HepG2 (cell line): ENCODE results near the gene DENND2D. TPM values are rescaled to one million over a fixed set of nuclear protein-coding genes. Genes with fewer than 3 reads are reported as not detected.
A peak's percentile ranks its signal among the peaks of the same experiment; 100 is the strongest.

Experiments used
- ATAC-seq: fragments of 200-7000 bp; cut with Tn5 transposase; 3 replicates; pipeline ENCODE4 v1.9.1; 2020; ENCODE audit warnings: mild to moderate bottlenecking, moderate library complexity
- BruUV-seq: library from RNA; stranded (reverse); fragments of 400-500 nt; replicated peaks from 2 replicates; lab custom pipeline; 2021; lab: Mats Ljungman, UMichigan
- CTCF ChIA-PET: fragments of 300-600 bp; formaldehyde crosslinking; extraction: SDS; loops from one replicate; lab custom pipeline; 2021; ENCODE audit warnings: low total read pairs, inconsistent platforms, low intra/inter-chr PET ratio; lab: Yijun Ruan, JAX
- POLR2A ChIA-PET: fragments of 350-600 bp; sonication (Branson Sonifier 250); formaldehyde crosslinking; loops from one replicate; lab custom pipeline; 2020; ENCODE audit warnings: antibody characterized with exemption, inconsistent platforms; lab: Yijun Ruan, JAX
- DNase-seq: peaks from one replicate; pipeline ENCODE4 v3.0.0-alpha.2; 2015; ENCODE audit warnings: low spot score
- FAIRE-seq: peaks from 3 replicates; lab custom pipeline; 2011; peaks lifted over from hg19 to GRCh38; lab: Jason Lieb, UNC
- H2AFZ ChIP-seq: one replicate; pipeline ENCODE4 v1.6.1; 2011; ENCODE audit warnings: low read length, inconsistent platforms
- H3K27ac ChIP-seq: fragments of 300-600 bp; 3 replicates; pipeline ENCODE4 v1.8.0; 2011; ENCODE audit warnings: mixed run types, mild to moderate bottlenecking, mixed read lengths, low read length, inconsistent platforms; ENCODE audit not compliant: insufficient read depth; ENCODE audit errors: extremely low read length
- H3K27me3 ChIP-seq, 2 experiments: fragments of 200-600 bp in 1 of 2; 2 replicates in 1 of 2; 3 replicates in 1 of 2; pipeline versions ENCODE4 v1.6.0 to v1.8.0; 2011; ENCODE audit warnings: low read length in 2 of 2, mild to moderate bottlenecking in 2 of 2, moderate library complexity in 2 of 2, inconsistent platforms in 1 of 2; ENCODE audit not compliant: insufficient read depth in 2 of 2, control insufficient read depth in 1 of 2
- H3K36me3 ChIP-seq, 2 experiments: fragments of 200-600 bp in 1 of 2; replicated peaks in 1 of 2; 2 replicates in 1 of 2; 3 replicates in 1 of 2; pipeline versions ENCODE4 v1.5.1 to v1.8.0; 2011; ENCODE audit warnings: low read length in 2 of 2, inconsistent platforms in 1 of 2; ENCODE audit not compliant: insufficient read depth in 2 of 2, control insufficient read depth in 1 of 2
- H3K4me1 ChIP-seq: 2 replicates; pipeline ENCODE4 v1.5.1; 2012; ENCODE audit warnings: low read length, inconsistent platforms; ENCODE audit not compliant: insufficient read depth
- H3K4me2 ChIP-seq: 2 replicates; pipeline ENCODE4 v1.6.0; 2011; ENCODE audit warnings: low read depth, low read length, inconsistent platforms
- H3K4me3 ChIP-seq, 3 experiments: fragments of 200-600 bp in 1 of 3; sonication (generic), shearing (Covaris generic) in 1 of 3; replicated peaks in 1 of 3; 2 replicates each; pipeline ENCODE4 v1.5.1; 2011 to 2016; ENCODE audit warnings: low read length in 3 of 3, inconsistent platforms in 2 of 3, low read depth in 2 of 3, mild to moderate bottlenecking in 2 of 3, control low read depth in 1 of 3, mixed read lengths in 1 of 3; ENCODE audit not compliant: insufficient read depth in 1 of 3
- H3K79me2 ChIP-seq: one replicate; pipeline ENCODE4 v1.6.1; 2011; ENCODE audit warnings: low read length, inconsistent platforms; ENCODE audit not compliant: insufficient read depth
- H3K9ac ChIP-seq: 2 replicates; pipeline ENCODE4 v1.6.0; 2011; ENCODE audit warnings: mild to moderate bottlenecking, low read depth, low read length, inconsistent platforms; ENCODE audit not compliant: insufficient read depth
- H3K9me3 ChIP-seq: 2 replicates; pipeline ENCODE4 v1.5.1; 2012; ENCODE audit warnings: mild to moderate bottlenecking, low read length
- H4K20me1 ChIP-seq: 2 replicates; pipeline ENCODE4 v1.6.0; 2011; ENCODE audit warnings: inconsistent platforms, mild to moderate bottlenecking, low read length, moderate library complexity; ENCODE audit not compliant: insufficient read depth
- CBX1 ChIP-seq: IDR thresholded peaks from one replicate; pipeline ENCODE4 v1.6.1; 2016; ENCODE audit warnings: antibody characterized with exemption, low read depth
- CC2D1A ChIP-seq: sonication (generic); formaldehyde crosslinking; IDR thresholded peaks from 2 replicates; pipeline ENCODE4 v1.8.1; 2023; ENCODE audit warnings: mild to moderate bottlenecking, missing genetic modification reagents
- CEBPB ChIP-seq: IDR thresholded peaks from 2 replicates; pipeline ENCODE4 v1.6.1; 2011; ENCODE audit warnings: low read depth, low read length, improper control_type of control experiment, borderline replicate concordance
- CREB1 ChIP-seq, 2 experiments: fragments of 450-650 bp in 1 of 2; IDR thresholded peaks; 2 replicates each; pipeline ENCODE4 v1.6.1; 2016 to 2017; ENCODE audit warnings: control low read depth in 1 of 2, mild to moderate bottlenecking in 1 of 2, missing compliant biosample characterization in 1 of 2, missing genetic modification characterization in 1 of 2
- DDIT3 ChIP-seq: sonication (generic); formaldehyde crosslinking; IDR thresholded peaks from 2 replicates; pipeline ENCODE4 v1.4.0; 2020; ENCODE audit warnings: mild to moderate bottlenecking, missing genetic modification reagents
- IRX3 ChIP-seq: sonication (generic); formaldehyde crosslinking; IDR thresholded peaks from 2 replicates; pipeline ENCODE4 v1.8.1; 2023; ENCODE audit warnings: mild to moderate bottlenecking, low read depth, missing genetic modification reagents, borderline replicate concordance
- MTA1 ChIP-seq: sonication (generic); formaldehyde crosslinking; IDR thresholded peaks from 2 replicates; pipeline ENCODE4 v1.4.0; 2020; ENCODE audit warnings: missing genetic modification reagents, mild to moderate bottlenecking, borderline replicate concordance
- PCBP2 ChIP-seq: fragments of 200-400 bp; formaldehyde crosslinking; optimal IDR thresholded peaks from 2 replicates; pipeline ENCODE3; 2018; ENCODE audit warnings: low read length, low read depth; ENCODE audit not compliant: poor library complexity, severe bottlenecking
- SP1 ChIP-seq, 2 experiments: fragments of 450-650 bp in 1 of 2; sonication (generic) in 1 of 2; formaldehyde crosslinking in 1 of 2; IDR thresholded peaks; 2 replicates each; pipeline versions ENCODE4 v1.4.0 to v1.6.1; 2016 to 2020; ENCODE audit warnings: missing genetic modification reagents in 1 of 2
- STAT5B ChIP-seq: sonication (generic); formaldehyde crosslinking; IDR thresholded peaks from 2 replicates; pipeline ENCODE4 v1.4.0; 2020; ENCODE audit warnings: missing genetic modification reagents
- ZNF12 ChIP-seq: sonication (generic); formaldehyde crosslinking; IDR thresholded peaks from 2 replicates; pipeline ENCODE4 v1.5.0; 2020; ENCODE audit warnings: missing genetic modification reagents
- ZNF333 ChIP-seq: sonication (generic); formaldehyde crosslinking; IDR thresholded peaks from 2 replicates; pipeline ENCODE4 v1.4.0; 2020; ENCODE audit warnings: mild to moderate bottlenecking, missing genetic modification reagents, borderline replicate concordance
- ZNF460 ChIP-seq: sonication (generic); formaldehyde crosslinking; IDR thresholded peaks from 2 replicates; pipeline ENCODE4 v1.5.1; 2020; ENCODE audit warnings: missing genetic modification reagents, mild to moderate bottlenecking, borderline replicate concordance
- ZNF615 ChIP-seq: sonication (generic); formaldehyde crosslinking; IDR thresholded peaks from 2 replicates; pipeline ENCODE4 v1.5.0; 2020; ENCODE audit warnings: mild to moderate bottlenecking, missing genetic modification reagents, borderline replicate concordance
- ZNF7 ChIP-seq: IDR thresholded peaks from 2 replicates; pipeline ENCODE4 v1.6.1; 2016; ENCODE audit warnings: missing biosample characterization, missing genetic modification reagents
- WGBS: methylation state at CpG from one replicate; pipeline ENCODE4 v1.1.6; 2017; ENCODE audit warnings: low lambda C conversion rate; 5-methylcytosine and 5-hydroxymethylcytosine counted together
- in situ Hi-C: cut with HindIII; loops from 2 replicates; pipeline ENCODE4 v1.10.0; 2017; ENCODE audit warnings: low pct_unique_long_range_greater_than_20kb; ENCODE audit not compliant: extremely low pct_ligation_motif_present
- intact Hi-C: fragments of 100-400 bp; cut with micrococcal nuclease; formaldehyde crosslinking; loops from one replicate; pipeline ENCODE4 v1.10.0; 2022; ENCODE audit not compliant: unreplicated experiment
- polyA plus RNA-seq, 8 experiments: library from polyadenylated mRNA; depleted of rRNA in 3 of 8; stranded (reverse) in 7 of 8; unstranded in 1 of 8; fragments of >200 nt; fragmentation: Illumina TruSeq in 4 of 8; extraction: Trizol in 4 of 8; gene quantifications; 2 replicates each; pipeline versions ENCODE4 v1.2.1 to v1.2.3, GENCODE V29; 2011 to 2016; ENCODE audit warnings: low read depth in 4 of 8, missing spikeins in 1 of 8, mixed read lengths in 1 of 8; ENCODE audit not compliant: insufficient read depth in 1 of 8
- total RNA-seq, 5 experiments: library from RNA; depleted of rRNA; stranded (reverse); fragments of >200 nt; fragmentation: Illumina TruSeq; extraction: Trizol; gene quantifications; 2 replicates each; pipeline ENCODE4 v1.2.3, GENCODE V29; 2016; ENCODE audit warnings: low read depth in 1 of 5
- TF ChIP-seq, protein P1 (sequence below): sonication (generic); formaldehyde crosslinking; IDR thresholded peaks from 2 replicates; pipeline ENCODE4 v1.9.0; 2022; ENCODE audit warnings: low read depth, missing genetic modification reagents

The DENND2D gene
- total and polyA plus RNA-seq, 2 of the 13 experiments (the other 11 are each of a cell fraction or from before 2014, with no cell fraction given) = 0.04 TPM; not detected in 1

GRCh38 chr1:111221276-111221632 lies 20.8 kb upstream of the DENND2D start:
- ChIA-PET POLR2A (interaction anchor here (1.5 kb wide), 1 partner anchor 196 kb away, joined by 4 read pairs; no protein-coding TSS in a partner anchor), CTCF (interaction anchor here (1.6 to 5.1 kb wide), 3 partner anchors 49 to 179 kb away, joined by 4 to 77 read pairs (median 17); no protein-coding TSS in a partner anchor)
- H3K27ac ChIP-seq = no peak overlapping the region
- TF ChIP-seq ZNF12 (CRISPR knock-in tag) (no peak), CC2D1A (CRISPR knock-in tag) (no peak), CEBPB (no peak), CBX1 (no peak), CREB1 (IDR thresholded peaks at IDR 0.05) (no peak), CREB1 (CRISPR knock-in tag; IDR thresholded peaks at IDR 0.05) (no peak), DDIT3 (CRISPR knock-in tag) (no peak), ZNF333 (CRISPR knock-in tag) (no peak)
- no peaks in the 10 kb centered on the region for H3K9me3 ChIP-seq
- peaks cover 45% of the 10 kb centered on the region for H3K4me1 ChIP-seq
- no peaks in the 10 kb centered on the region for H4K20me1 ChIP-seq
- no peak overlapping the region for H3K9ac ChIP-seq
- DNase-seq = no peak
- no peaks in the 10 kb centered on the region; a peak in 1 of 5 replicates for H3K27me3 ChIP-seq
- no TSS peak for BruUV-seq
- no peak overlapping the region for H3K4me3 ChIP-seq
- 27% methylated on average over 2 of the region's 2 CpGs for WGBS
- no peak for ATAC-seq
- intact Hi-C loops (loop anchor here (5.0 kb wide), 2 partner anchors 126 to 189 kb away; no protein-coding TSS in a partner anchor), in situ Hi-C loops (loop anchor here (5.0 kb wide), 2 partner anchors 111 to 181 kb away; no protein-coding TSS in a partner anchor)
- H2AFZ ChIP-seq = no peak overlapping the region
- no peak for FAIRE-seq
- peak overlapping the region; percentile 71; the same call in 1 of the 2 replicates for H3K4me2 ChIP-seq
- no peaks in the 10 kb centered on the region for H3K36me3 ChIP-seq
- no peaks in the 10 kb centered on the region for H3K79me2 ChIP-seq

- Histone ChIP-seq H3K9me3 (no peaks in the 10 kb centered on the region), H3K9ac (no peak overlapping the region), H2AFZ (no peak overlapping the region), H4K20me1 (no peaks in the 10 kb centered on the region), H3K79me2 (no peaks in the 10 kb centered on the region), H3K4me2 (no peak overlapping the region), H3K27me3 (no peaks in the 10 kb centered on the region; a peak in 1 of 5 replicates), H3K4me3 (no peak overlapping the region), H3K27ac (no peak overlapping the region), H3K36me3 (no peaks in the 10 kb centered on the region), H3K4me1 (peaks cover 44% of the 10 kb centered on the region)
- no TSS peak for BruUV-seq
- in situ Hi-C loops (loop anchor here (5.0 kb wide), 2 partner anchors 112 to 182 kb away; no protein-coding TSS in a partner anchor), intact Hi-C loops (loop anchor here (5.0 kb wide), 2 partner anchors 127 to 188 kb away; no protein-coding TSS in a partner anchor)
- ChIA-PET POLR2A (interaction anchor here (1.5 kb wide), 1 partner anchor 197 kb away, joined by 4 read pairs; no protein-coding TSS in a partner anchor), CTCF (no interaction called here)
- ATAC-seq (no peak), DNase-seq (no peak), FAIRE-seq (no peak)
- WGBS = 63% methylated on average over 6 of the region's 6 CpGs
- TF ChIP-seq ZNF460 (CRISPR knock-in tag) = no peak
- no peak for TF ChIP-seq IRX3 (CRISPR knock-in tag)
- TF ChIP-seq PCBP2 = no peak
- TF ChIP-seq ZNF7 = no peak
- TF ChIP-seq MTA1 (CRISPR knock-in tag) = no peak
- no peak for TF ChIP-seq STAT5B (CRISPR knock-in tag)
- TF ChIP-seq, protein P1, sequence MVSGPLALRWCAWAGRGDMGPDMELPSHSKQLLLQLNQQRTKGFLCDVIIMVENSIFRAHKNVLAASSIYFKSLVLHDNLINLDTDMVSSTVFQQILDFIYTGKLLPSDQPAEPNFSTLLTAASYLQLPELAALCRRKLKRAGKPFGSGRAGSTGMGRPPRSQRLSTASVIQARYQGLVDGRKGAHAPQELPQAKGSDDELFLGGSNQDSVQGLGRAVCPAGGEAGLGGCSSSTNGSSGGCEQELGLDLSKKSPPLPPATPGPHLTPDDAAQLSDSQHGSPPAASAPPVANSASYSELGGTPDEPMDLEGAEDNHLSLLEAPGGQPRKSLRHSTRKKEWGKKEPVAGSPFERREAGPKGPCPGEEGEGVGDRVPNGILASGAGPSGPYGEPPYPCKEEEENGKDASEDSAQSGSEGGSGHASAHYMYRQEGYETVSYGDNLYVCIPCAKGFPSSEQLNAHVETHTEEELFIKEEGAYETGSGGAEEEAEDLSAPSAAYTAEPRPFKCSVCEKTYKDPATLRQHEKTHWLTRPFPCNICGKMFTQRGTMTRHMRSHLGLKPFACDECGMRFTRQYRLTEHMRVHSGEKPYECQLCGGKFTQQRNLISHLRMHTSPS (CRISPR knock-in tag) = no peak
- TF ChIP-seq ZNF615 (CRISPR knock-in tag) = no peak
- no peak for TF ChIP-seq SP1 (IDR thresholded peaks at IDR 0.05)
- TF ChIP-seq SP1 (CRISPR knock-in tag; IDR thresholded peaks at IDR 0.05) = no peak
Measured at GRCh38 chr1:111220302-111220890, 19.9 kb upstream of the DENND2D start.
